ENCODE results near the gene RAMACL.
"Not testable (repeated sequence)": the region's sequence is repeated elsewhere in the genome, so short reads cannot be mapped to it uniquely, and the experiment has no call there.

Gene RAMACL

DNA sequence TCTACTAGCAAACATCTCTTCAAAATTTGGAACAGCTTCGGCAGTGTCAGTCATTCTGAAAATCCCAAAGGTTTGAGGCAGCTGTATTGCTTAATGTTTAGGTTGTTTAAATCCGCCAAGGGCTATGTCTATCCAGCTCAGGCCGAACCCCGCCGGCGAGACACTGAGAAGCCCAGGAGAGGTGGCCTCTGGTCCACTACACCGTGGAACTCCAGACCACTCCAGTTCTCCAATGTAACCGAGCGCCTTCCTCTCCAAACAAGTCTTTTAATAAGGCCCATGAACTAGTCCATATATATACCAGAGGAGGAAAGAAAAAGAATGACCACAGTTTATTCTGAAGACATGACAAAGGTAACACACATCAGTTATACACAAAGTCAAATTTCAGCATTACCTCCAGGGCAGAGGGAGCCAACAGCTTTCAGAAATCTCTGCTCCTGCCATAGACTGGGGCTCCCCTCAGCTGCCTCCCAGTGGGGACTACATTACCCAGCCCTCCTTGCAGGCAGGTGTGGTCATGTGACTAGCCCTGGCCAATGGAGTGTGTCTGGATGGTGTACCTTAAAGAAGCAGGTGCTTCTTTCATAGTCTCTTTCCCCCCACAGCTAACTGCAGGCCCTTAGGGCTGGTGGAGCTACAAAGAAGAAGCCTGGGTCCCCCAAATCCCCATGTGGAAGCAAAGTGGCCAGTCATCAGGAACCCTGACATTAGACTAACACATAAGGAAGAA, at the start of gene RAMACL:
RAMACL (minus strand) TSS at position 255 of the 733 bp plus-strand sequence; CDS start at position 54, 201 bp downstream.
- Histone ChIP-seq H3K27ac (peak within 1 kb of the TSS in 1 of 21 experiments; percentile 37), H3K4me3 (no peak within 1 kb of the TSS)

DNA sequence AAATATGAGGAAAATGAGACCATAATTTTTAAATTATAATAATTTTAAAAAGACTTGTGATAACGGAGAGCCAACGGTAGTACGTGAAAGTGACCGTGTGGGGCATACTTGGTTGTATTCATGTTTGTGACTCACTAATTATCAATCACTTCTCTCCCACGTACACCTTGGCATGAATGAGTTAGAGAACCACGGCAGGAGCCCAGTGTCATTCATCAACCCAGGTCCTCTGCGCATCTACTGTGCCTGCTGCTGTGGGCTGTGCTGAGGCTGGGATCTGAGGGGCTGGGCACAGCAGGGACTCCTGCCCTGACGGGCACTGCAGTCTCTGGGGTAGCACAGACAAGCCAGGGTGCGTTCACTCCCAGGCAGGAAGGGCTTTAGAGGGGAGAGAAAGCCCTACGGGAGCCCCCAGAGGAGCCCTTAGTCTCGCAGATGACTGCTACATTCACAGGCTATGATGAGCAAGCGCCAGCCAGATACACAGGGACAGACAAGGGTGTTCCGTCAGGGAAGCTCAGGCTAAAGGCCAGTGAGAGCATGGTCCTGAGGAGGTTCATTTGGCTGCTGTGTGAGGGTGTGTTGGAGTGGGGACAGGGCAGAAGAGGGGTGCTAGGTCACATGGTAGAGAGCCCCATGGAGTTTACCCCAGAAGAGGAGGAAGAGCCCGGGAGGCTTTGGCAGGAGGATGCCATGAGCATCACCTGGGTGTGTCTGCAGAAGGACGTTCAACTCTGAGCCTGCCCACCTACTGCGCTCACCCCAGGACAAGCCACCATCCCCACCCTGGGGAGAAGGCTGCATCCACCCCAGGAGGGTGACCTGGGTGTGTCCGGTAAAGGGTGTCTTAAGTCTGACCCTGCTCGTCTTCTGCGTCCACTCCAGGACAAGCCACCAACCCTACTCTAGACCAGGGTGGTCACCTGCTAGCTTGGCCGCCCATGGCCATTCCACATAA, 48.8 kb upstream of the RAMACL start:
- no peak overlapping the region for H3K27ac ChIP-seq
- H3K4me3 ChIP-seq, result no peak overlapping the region

DNA sequence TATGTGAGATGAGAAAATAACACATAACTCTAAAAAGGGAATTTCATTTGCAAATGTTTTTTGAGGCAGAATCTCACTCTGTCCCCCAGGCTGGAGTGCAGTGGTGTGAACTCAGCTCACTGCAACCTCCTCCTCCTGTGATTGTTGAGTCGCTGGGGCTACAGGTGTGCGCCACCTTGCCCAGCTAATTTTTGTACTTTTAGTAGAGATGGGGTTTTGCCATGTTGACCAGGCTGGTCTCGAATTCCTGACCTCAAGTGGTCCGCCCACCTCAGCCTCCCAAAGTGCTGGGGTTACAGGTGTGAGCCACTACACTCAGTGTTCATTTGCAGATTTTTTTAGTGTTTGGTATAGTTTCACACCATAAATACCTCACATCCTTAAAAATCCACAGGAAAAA, 48.1 kb upstream of the RAMACL start:
- not testable (repeated sequence) for H3K27ac ChIP-seq, H3K4me3 ChIP-seq

DNA sequence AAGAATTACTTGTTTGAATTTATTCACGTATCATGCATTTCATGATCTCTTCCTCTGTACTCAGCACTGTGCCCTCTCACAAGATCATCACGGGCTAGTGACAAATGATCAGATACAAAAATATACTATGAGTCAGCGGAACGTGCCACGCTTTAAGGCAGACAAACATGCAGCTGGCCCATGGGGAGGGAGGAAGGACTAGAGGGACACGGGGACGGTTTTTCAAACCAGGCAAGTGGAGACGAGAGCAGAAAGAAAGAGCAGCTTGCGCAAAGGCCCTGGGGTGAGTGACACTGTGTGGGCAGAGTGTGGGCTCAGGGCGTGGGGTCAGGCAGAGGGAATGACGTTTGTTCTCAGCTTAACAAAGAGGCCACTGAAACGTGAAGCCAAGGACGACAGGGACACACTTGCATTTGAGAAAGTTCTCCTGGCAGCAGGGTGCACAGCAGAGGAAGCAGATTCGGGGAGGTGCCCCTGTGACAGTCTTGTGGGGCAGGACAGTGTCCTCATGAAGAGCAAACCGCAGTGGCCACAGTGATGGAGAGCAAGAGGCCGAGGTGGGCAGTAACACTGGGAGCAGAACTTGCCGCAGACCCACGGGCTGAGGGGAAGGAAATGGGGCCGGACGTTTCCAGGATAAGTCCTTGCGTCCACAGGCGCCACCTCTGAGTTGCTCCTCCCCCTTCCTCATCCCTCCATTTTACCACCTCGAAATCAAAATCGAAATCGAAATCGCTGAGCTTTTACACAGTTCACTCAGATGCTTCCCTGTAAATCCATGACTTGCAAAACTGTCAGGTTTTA, 47.5 kb upstream of the RAMACL start:
- no peak overlapping the region for H3K4me3 ChIP-seq
- no peak overlapping the region for H3K27ac ChIP-seq

DNA sequence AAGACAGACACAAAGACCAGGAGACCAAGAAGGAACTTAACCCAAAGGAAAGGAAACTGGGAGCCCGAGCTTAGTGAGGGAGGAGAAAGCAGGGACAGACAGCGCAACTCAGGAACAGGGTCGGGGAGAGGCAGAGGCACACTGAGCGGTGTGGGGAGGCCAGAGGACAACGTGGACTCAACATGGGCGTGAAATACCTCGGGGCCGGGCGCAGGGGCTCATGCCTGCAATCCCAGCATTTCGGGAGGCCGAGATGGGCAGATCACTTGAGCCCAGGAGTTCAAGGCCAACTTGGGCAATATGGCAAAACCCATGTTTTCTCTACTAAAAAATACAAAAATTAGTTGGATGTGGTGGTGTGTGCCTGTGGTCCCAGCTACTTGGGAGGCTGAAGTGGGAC, 46.3 kb upstream of the RAMACL start:
- no peak overlapping the region for H3K27ac ChIP-seq

DNA sequence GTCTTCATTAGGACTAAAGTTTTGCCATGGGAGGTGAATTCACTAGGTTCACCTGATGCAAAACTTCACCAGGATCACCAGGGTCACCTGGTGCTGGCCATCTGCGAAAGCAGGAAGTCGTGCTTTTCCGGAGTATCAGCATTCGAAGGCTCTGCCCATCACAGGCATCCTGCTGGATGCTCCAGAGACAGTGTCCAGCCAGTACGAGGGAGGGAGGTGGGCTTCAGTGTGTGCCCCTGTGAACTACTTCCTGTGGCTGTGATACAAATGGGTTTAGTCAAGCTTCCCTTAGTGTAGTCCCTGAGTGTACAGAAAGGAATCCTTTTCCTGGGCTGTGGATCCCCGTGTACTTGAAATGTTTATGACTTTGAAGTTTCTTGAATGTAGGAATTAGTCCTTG, 44.0 kb upstream of the RAMACL start:
- Histone ChIP-seq H3K4me3 (no peak overlapping the region), H3K27ac (no peak overlapping the region)

More for the DNA sequence above, 46.3 kb upstream of the RAMACL start:
- no peak overlapping the region for H3K4me3 ChIP-seq

DNA sequence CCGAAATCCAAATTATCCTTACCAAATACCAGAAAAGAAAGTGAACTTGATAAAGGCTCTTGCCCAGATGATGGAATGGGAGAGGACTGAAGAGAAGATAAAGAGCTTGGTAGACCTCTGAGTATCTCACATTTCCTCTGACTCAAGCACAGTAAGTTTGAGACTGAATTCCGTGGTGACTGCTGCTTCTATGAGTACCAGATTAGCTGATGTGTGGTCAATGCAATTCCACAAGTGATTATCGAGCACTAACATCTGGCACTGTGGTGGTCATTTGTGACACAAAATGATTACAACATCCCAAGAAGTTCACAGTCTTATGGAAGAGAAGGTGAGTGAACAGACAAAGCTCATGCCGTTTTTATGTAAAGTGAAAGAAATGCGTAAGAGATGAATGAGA, 43.1 kb upstream of the RAMACL start:
- Histone ChIP-seq H3K27ac (peak overlapping the region in 1 of 21 experiments; percentile 7), H3K4me3 (no peak overlapping the region)

DNA sequence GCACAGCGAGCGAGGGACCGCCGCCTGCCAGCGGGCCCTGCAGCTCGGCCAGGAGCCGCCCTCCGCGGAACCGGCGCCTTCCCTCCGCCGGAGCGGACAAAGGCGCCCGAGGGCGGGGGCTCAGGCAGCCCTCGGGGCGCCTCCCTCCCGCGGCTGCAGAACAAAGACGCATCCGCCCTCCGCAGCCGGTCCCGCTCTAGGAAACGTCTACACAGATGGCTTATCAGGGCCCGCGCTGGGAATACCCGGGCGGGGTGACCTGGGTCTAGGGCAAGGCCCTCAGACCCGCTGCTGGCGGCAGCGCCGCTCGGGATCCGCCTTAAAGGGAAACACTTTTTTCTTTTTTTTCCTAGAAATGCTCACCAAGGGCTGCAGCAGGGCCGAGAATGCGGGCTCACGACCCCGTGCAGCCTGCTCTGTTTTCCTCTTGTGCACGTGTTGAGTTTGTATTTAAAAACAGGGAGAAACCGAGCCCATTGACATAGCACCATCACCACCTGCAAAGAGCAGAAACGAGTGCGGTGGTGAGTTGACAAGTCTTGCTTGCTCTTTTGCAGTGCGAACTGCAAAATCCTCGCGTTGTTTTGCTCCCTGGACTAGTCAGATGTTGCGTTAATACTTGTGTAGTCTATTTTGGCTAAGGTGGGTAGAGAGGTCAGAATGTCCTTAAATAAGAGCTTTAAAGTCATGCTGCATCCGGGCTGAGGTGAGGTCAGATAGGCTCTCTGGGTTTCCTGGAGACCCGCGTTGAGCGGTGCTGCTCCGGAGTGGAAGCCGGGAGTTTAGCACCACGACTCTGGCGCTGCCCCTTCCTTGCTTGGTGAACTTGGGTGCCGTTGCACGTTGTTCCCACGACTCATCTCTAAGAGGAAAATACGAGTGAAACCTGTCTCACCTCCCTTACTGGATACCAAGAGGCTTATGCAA, 41.7 kb upstream of the RAMACL start:
- Histone ChIP-seq H3K27ac (peak overlapping the region in 20 of 21 experiments; percentile 31 to 96 (median 83)), H3K4me3 (peak overlapping the region; percentile 45 to 85 (median 54))

DNA sequence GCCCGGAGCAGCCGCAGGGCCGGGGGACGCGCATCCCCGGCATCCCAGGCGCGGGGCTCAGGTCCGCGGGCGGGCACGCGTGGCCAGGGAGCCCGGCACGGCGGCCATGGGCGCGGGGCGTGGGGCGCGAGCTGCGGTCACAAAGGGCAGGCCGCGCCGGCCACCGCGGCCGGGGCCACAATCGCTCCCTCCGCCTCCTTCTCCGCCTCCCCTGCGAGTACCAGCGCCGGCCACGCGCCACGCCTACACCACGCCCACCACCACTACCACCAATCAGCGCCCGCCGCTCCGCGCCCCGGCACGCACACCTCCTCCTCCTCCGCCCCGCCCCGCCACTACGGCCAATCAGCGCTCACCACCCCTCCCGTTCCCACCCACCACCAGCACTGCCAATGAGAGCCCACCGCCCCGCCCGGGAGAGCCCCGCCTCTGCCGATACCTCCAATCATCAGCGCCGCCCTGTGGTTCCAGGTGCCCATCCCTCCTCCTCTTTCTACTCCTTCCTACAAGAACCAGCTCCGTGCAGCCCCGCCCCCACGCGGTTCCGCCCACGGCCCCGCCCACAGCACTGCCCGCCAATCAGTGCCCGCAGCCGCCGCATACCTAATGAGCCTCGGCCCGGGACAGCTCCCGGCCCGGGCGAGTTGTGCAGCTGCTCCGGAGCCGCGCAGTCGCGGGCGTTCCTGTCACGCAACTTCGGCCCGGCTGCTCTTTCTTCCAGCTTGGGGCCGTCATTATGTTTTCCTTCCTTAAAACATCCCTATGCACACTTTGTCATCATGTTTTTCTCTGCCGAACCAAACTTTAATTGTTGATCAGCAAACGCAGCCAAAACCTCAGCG, 40.8 kb upstream of the RAMACL start, which contains the start of gene RPS6KA2:
RPS6KA2 (minus strand) TSS at position 219 of the 842 bp plus-strand sequence. CDS start 232 bp downstream, outside the sequence.
- Histone ChIP-seq H3K27ac (peak within 1 kb of the TSS; percentile 31 to 96 (median 83)), H3K4me3 (peak within 1 kb of the TSS; percentile 65 to 90 (median 85))

DNA sequence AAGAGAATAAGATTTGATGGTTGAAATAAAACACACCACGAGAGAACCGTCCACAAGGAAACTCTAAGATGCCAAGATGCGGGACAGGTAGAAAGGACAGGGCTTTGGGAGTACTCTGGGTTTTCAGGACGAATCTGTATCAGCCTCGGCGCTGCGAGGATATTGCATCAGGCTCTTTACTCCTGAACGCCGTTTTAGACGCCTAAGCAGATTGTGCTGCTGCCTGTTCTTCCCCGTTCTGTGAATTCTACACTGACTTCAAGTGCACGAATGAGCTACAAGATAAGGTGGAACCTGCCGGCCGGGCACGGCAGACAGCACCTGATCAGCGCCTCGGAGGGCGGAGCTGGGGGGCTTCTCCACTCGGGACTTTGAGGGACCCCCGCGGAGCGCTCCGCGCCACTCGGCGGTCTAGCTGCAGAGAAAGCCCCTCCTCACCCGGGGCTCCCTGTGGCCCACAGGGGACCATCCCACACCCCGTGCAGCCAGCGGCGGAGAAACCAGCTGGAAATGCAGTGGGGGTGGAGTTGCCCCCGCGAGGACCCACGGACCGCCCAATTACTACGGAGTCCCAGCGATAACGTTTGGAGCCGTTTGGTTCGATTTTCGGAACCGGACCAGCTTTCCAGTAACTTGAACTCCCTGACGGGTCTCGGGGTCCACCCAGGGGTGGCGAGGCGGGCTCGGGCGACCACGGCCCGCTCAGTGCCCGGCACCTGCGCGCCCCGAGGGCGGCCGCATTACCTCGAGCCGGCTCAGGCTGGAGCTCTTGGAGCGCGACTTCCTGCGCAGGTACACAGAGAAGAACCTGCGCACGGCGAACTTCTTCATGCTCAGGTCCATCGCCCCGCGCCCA, 39.9 kb upstream of the RAMACL start:
- Histone ChIP-seq H3K27ac (peak overlapping the region in 19 of 21 experiments; percentile 16 to 86 (median 72)), H3K4me3 (peak overlapping the region; percentile 65 to 90 (median 85))

DNA sequence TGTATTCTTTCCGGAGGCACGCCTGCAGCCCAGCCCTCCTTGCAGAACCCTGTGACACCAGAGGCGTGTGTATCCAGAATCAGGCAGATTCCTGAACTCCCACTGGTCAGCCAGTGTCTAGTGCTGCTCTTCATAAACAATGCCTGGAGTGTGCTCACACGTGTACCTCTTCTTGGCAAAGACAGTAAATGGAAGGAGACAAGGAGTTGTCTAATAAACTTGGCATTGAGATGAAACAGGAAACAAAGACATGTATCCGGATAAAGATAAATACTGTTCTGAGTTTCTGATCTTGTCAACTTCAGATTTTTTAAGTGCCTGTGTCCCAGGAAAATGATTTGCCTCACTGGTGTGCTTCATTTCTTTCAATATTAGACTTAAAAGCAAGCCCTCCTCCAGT, 38.9 kb upstream of the RAMACL start:
- Histone ChIP-seq H3K4me3 (peak overlapping the region in 2 of 7 experiments; percentile 2 to 85), H3K27ac (peak overlapping the region in 3 of 21 experiments; percentile 73 to 85 (median 75))

DNA sequence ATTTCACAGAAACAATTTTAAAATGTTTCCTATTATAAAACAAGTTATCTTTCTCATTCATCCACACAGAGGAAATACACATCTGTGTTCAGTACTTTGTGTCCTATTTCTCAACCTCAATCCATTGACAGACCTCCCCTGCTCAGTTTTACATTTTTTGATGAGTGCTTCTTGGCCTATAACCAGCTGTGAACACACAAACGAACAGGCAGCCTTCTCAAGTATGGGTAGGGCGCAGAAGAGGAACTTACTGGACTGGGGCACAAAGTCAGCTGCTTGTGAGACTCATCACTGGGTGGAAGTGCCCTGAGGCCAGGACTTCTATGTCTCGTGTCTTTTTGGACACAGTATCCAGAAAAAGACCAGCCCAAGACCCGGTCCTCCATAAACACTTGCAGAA, 37.8 kb upstream of the RAMACL start:
- no peak overlapping the region for H3K4me3 ChIP-seq
- peak overlapping the region in 4 of 21 experiments; percentile 17 to 85 (median 34) for H3K27ac ChIP-seq

DNA sequence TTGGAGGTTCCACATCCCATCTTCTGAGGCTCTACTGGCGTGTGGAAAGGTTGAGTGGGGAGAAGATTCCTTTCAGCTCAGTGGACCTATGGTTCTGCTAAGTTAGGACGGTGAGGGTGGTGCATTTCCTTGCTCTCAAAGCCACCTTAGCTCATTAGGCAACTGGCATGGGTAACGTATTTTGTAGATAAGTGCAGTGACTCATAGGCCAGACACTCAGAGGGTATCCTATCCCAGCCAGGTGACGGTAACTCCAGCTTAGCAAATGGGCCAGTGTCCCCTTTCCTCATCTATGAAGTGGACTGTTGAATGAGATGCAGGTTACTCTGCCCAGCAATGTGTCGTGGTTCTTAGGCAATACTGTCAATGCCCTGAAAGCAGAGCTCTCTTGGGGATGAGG, 36.8 kb upstream of the RAMACL start:
- Histone ChIP-seq H3K27ac (peak overlapping the region in 1 of 21 experiments; percentile 1), H3K4me3 (no peak overlapping the region)

DNA sequence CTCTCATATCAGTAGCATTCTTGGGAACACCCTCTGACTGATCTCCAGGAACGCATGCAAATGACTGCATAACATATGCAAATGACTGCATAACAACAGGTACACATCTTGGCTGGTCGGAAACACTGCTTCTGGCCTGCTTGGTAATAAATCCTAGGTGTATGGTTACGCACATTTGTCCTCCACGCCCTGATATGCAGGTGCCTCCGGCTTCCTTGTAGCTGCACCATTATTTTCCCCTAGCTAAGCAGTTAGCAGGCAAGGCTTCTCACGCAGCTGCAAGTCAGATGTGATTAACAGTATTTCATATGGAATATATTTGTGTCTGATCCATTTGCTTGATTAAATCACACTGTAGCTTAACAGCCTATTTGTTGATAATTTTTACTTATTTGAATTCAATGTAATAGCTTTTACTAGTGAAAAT, 34.6 kb upstream of the RAMACL start:
- no peak overlapping the region for H3K4me3 ChIP-seq
- H3K27ac ChIP-seq, result peak overlapping the region in 4 of 21 experiments; percentile 4 to 68 (median 24)

DNA sequence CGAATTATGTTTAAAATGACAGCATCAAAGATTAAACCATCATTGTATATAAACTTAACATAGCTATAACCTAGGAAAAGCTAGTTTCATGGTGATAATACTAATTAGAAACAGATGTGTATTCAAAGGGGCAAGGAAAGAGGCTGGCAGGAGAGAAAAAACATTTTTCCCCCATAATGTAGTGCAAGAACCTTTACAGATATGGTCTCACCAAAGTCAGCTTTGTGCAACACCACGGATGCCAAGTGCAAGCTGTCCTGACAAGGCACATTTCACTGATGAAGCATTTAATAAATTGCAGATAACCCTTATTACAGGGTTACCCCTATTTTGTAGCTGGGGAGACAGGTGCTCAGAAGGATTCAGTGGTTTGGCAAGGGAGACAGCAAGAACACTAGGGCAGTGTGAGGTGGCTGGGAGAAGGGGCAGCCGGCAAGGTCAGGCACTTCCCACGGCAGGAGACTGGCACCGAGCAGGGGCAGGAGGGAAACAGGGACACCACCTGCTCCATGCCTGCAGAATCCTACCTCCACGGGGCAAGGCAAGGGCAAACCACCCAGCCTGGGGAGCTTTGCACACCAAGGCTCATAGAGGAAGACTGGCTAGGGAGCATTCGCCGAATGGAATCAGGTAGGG, 34.1 kb upstream of the RAMACL start:
- Histone ChIP-seq H3K27ac (peak overlapping the region in 8 of 21 experiments; percentile 1 to 68 (median 20)), H3K4me3 (no peak overlapping the region)

DNA sequence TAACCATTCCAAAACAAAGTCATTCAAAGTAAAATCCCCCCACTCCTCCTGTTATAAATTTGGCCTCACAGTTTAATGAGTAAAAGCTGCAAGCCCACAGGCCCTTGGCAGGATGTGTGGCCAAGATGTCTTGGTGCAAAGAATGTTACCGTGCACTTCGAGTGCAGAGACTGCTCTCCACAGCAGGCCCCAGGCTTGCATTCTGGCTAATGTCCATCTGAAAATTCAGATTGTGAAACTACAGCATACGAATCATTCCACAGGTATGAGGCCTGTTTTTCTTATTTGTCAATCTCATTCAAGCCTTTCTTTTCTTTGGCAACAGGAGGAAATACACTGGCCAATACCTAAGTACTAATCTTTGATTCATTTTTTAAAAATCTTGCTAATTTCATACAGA, 33.4 kb upstream of the RAMACL start:
- H3K4me3 ChIP-seq, result no peak overlapping the region
- H3K27ac ChIP-seq, result peak overlapping the region in 7 of 21 experiments; percentile 1 to 81 (median 34)

Data from skin epidermis (tissue), 12 donors.